Spleen (tissue), 7 donors: Measurements from ENCODE around the gene MRPS26.

Experiments
- POLR2A ChIP-seq, 3 donors: fragments of 450-650 bp; IDR thresholded peaks; one replicate each; pipeline ENCODE4 v1.5.1; 2017; ENCODE audit warnings: antibody characterized with exemption in 3 of 3, mild to moderate bottlenecking in 1 of 3
- POLR2AphosphoS5 ChIP-seq, 3 donors: sonication (generic); formaldehyde crosslinking; IDR thresholded peaks; one replicate each; pipeline ENCODE4 v1.5.1; 2017; ENCODE audit warnings: antibody characterized with exemption in 3 of 3
- TF ChIP-seq, protein P1 (sequence below), 11 experiments: fragments of 200-600 bp in 7 of 11; fragments of 450-650 bp in 4 of 11; sonication (generic) in 4 of 11; IDR thresholded peaks in 8 of 11; conservative IDR thresholded peaks in 3 of 11; 1 replicate in 7 of 11; 2 replicates in 4 of 11; pipeline versions ENCODE4 v1.4.0 to v1.8.0; 2016 to 2021; ENCODE audit warnings: antibody characterized with exemption in 11 of 11, inconsistent platforms in 4 of 11, mild to moderate bottlenecking in 1 of 11
- donor health status: DM: no; HTN: no; CAD: no; lungs with moderate emphysema.
- donor health status: DM: no; HTN: no; CAD: no.
- donor health status: DM: no; HTN: no; CAD: no.

DNA sequence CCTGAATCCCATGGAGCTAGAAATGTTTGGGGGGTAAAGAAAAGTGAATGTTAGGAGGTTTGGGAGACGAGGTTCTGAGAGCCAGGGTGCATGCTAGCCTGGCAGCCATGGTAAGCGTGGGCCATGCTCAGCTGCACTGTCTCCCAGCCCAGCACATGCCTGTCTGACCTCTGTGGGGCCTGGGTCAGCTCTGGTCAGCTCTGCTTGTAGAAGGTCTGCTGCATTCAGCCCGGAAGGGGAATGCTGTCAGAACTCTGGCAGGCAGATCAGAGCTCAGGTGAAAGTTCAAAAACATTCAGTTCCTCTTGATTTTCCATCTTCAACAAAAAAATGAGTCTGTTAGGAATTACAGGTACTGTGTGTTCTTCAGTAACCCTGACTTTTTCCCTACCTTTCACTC is 8.2 kb upstream of the MRPS26 start:
- TF ChIP-seq, protein P1, sequence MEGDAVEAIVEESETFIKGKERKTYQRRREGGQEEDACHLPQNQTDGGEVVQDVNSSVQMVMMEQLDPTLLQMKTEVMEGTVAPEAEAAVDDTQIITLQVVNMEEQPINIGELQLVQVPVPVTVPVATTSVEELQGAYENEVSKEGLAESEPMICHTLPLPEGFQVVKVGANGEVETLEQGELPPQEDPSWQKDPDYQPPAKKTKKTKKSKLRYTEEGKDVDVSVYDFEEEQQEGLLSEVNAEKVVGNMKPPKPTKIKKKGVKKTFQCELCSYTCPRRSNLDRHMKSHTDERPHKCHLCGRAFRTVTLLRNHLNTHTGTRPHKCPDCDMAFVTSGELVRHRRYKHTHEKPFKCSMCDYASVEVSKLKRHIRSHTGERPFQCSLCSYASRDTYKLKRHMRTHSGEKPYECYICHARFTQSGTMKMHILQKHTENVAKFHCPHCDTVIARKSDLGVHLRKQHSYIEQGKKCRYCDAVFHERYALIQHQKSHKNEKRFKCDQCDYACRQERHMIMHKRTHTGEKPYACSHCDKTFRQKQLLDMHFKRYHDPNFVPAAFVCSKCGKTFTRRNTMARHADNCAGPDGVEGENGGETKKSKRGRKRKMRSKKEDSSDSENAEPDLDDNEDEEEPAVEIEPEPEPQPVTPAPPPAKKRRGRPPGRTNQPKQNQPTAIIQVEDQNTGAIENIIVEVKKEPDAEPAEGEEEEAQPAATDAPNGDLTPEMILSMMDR (IDR thresholded peaks at IDR 0.05 in 8 of 11, conservative IDR thresholded peaks at IDR 0.05 in 3 of 11), result no peak
- TF ChIP-seq POLR2A (IDR thresholded peaks at IDR 0.05), result no peak
- no peak for TF ChIP-seq POLR2AphosphoS5 (IDR thresholded peaks at IDR 0.05)
